ENCODE measurements around the gene FRRS1L.

FRRS1L gene

DNA sequence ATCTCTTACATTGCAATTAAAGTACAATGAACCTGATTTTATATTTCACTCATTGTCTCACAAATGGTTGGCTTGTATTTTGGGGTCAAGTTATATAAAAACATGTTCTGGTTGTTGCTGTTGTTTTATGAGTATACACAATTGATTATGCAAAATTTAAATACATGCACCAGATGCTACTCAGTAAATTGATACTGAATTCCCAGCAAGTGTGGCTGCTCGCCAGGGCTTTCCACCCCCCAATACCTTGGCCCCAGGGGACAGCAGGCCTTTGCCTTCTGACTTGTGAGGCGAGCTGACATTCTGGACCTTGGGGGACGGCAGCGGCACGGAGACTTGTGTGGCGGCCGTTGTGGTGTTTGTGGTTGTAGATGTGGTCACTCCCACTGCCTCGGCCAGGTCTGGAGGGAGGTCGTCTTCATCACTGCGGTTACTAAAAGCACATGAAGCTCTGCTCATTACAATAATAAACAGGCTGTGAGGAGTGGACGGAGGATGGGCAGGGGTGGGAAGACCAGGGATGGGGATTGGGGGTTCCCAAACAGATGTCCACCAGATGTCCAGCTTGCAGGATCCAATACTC, 27.0 kb upstream of the FRRS1L start:
- peaks cover 2% of the 10 kb centered on the region for H3K9me3 ChIP-seq (ENCODE audit: severe bottlenecking)
- TF ChIP-seq, protein P1, sequence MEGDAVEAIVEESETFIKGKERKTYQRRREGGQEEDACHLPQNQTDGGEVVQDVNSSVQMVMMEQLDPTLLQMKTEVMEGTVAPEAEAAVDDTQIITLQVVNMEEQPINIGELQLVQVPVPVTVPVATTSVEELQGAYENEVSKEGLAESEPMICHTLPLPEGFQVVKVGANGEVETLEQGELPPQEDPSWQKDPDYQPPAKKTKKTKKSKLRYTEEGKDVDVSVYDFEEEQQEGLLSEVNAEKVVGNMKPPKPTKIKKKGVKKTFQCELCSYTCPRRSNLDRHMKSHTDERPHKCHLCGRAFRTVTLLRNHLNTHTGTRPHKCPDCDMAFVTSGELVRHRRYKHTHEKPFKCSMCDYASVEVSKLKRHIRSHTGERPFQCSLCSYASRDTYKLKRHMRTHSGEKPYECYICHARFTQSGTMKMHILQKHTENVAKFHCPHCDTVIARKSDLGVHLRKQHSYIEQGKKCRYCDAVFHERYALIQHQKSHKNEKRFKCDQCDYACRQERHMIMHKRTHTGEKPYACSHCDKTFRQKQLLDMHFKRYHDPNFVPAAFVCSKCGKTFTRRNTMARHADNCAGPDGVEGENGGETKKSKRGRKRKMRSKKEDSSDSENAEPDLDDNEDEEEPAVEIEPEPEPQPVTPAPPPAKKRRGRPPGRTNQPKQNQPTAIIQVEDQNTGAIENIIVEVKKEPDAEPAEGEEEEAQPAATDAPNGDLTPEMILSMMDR (IDR thresholded peaks at IDR 0.05; ENCODE audit: poor library complexity, severe bottlenecking): no peak
- H3K36me3 ChIP-seq (ENCODE audit: low read depth): no peaks in the 10 kb centered on the region
- no peak overlapping the region for H3K27ac ChIP-seq (ENCODE audit: poor library complexity, severe bottlenecking)
- no peak for DNase-seq (ENCODE audit: low spot score)
- no peak for ATAC-seq (ENCODE audit: low read depth)
- H3K4me3 ChIP-seq (ENCODE audit: severe bottlenecking): no peak overlapping the region
- no peaks in the 10 kb centered on the region for H3K27me3 ChIP-seq (ENCODE audit: insufficient read depth, poor library complexity, severe bottlenecking)
- no peaks in the 10 kb centered on the region for H3K4me1 ChIP-seq (ENCODE audit: insufficient read depth, poor library complexity, severe bottlenecking)

DNA sequence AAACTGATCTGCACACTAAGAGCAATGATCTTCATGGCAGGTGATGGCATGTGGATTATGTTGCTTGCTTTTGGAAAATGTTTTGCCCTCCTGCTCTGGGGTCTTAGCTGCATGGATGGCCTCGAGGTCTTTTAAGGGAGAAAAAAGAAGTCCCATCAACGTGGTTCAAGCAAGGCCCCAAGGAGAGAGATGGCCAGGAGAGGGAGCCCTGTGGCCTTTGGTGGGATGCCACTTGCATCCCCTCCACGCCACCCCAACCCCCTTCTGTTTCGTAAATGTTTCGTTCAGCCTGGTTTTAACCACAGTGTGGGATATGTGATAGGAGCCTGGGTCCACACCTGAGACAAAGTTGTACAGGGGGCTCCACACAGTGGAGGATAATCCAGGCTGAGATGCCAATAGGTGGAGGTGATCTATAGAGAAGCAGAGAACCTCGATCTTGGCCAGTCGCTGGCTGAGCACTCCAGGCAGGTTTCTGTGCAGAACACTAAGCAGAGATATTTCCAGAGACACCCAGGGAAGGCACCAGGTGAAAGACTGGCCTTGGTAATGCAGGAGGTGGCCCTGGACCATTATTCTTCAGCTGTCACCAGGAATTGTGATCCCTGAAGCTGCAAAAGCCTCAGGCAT, 25.8 kb upstream of the FRRS1L start:
- H3K4me3 ChIP-seq (ENCODE audit: severe bottlenecking): no peak overlapping the region
- H3K27me3 ChIP-seq (ENCODE audit: insufficient read depth, poor library complexity, severe bottlenecking): no peaks in the 10 kb centered on the region
- H3K36me3 ChIP-seq (ENCODE audit: low read depth): no peaks in the 10 kb centered on the region
- H3K27ac ChIP-seq (ENCODE audit: poor library complexity, severe bottlenecking): no peak overlapping the region
- H3K4me1 ChIP-seq (ENCODE audit: insufficient read depth, poor library complexity, severe bottlenecking): no peaks in the 10 kb centered on the region
- TF ChIP-seq, protein P1 (IDR thresholded peaks at IDR 0.05; ENCODE audit: poor library complexity, severe bottlenecking): peak; percentile 49
- DNase-seq (ENCODE audit: low spot score) (no peak), ATAC-seq (ENCODE audit: low read depth) (peak; percentile 54; the same call in 2 of the 3 replicates)
- peaks cover 2% of the 10 kb centered on the region for H3K9me3 ChIP-seq (ENCODE audit: severe bottlenecking)

DNA sequence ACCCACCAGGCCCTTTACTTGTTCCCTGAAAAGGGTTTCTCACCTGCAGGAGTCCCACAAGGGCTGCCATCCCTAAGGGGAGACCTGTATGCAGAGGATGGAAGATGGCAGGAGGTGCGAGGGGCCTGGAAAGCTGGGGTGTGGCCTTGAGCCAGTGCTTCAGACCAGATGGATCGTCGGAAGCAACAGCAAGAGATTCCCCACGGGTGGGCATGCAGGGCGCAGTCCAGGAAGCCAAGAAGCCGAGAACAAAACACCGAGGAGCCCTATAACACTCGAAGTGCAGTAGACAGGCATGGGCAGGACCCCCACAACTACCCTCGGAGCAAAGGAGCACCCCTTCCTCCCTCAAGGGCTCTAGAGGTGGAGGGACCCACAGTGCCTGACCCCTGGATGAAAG, 24.7 kb upstream of the FRRS1L start:
- Histone ChIP-seq H3K36me3 (ENCODE audit: low read depth) (no peaks in the 10 kb centered on the region), H3K4me3 (ENCODE audit: severe bottlenecking) (no peak overlapping the region), H3K27ac (ENCODE audit: poor library complexity, severe bottlenecking) (no peak overlapping the region), H3K9me3 (ENCODE audit: severe bottlenecking) (peaks cover 2% of the 10 kb centered on the region), H3K27me3 (ENCODE audit: insufficient read depth, poor library complexity, severe bottlenecking) (no peaks in the 10 kb centered on the region), H3K4me1 (ENCODE audit: insufficient read depth, poor library complexity, severe bottlenecking) (no peaks in the 10 kb centered on the region)
- ATAC-seq (ENCODE audit: low read depth) (no peak), DNase-seq (ENCODE audit: low spot score) (no peak)
- TF ChIP-seq, protein P1 (IDR thresholded peaks at IDR 0.05; ENCODE audit: poor library complexity, severe bottlenecking): no peak

DNA sequence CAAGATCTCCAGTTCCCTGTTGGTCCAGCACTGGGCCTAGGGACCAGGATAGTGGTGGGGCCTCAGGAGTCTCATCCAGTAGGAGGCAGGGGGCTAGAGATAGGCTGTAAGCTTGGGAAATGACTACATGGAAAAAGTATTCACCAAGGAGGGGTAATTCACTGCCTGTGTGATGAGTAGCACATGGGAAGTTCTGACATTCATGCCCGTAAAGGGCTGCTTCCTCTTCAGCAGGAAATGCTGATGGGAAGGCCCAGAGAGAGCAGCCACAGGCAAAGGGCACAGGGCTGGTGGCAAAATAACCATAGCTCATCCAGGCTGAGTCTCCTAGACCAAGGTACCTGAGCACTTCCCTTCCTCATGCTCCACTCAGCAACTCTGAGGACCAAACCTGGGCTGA, 23.1 kb upstream of the FRRS1L start:
- DNase-seq (ENCODE audit: low spot score): no peak
- no peaks in the 10 kb centered on the region for H3K9me3 ChIP-seq (ENCODE audit: severe bottlenecking)
- H3K27ac ChIP-seq (ENCODE audit: poor library complexity, severe bottlenecking): no peak overlapping the region
- ATAC-seq (ENCODE audit: low read depth): no peak; the same call in 2 of the 3 replicates
- H3K4me3 ChIP-seq (ENCODE audit: severe bottlenecking): no peak overlapping the region
- no peaks in the 10 kb centered on the region for H3K4me1 ChIP-seq (ENCODE audit: insufficient read depth, poor library complexity, severe bottlenecking)
- H3K36me3 ChIP-seq (ENCODE audit: low read depth): no peaks in the 10 kb centered on the region
- TF ChIP-seq, protein P1 (IDR thresholded peaks at IDR 0.05; ENCODE audit: poor library complexity, severe bottlenecking): no peak
- no peaks in the 10 kb centered on the region for H3K27me3 ChIP-seq (ENCODE audit: insufficient read depth, poor library complexity, severe bottlenecking)

Measured in RWPE2 (cell line).